Trophoblast cell (in vitro differentiated cells and primary cell): ENCODE results near the gene ITGB1BP2.

ENCODE experiments used
- DNase-seq, 2 donors: peaks; one replicate each; pipeline ENCODE4 v3.0.0-alpha.2; 2016
- H2AFZ ChIP-seq: 2 replicates; pipeline ENCODE4 v1.6.1; 2013; ENCODE audit warnings: low read length, moderate library complexity, mild to moderate bottlenecking; ENCODE audit not compliant: insufficient read depth, poor library complexity
- H2AK5ac ChIP-seq: 2 replicates; pipeline ENCODE4 v1.6.1; 2013; ENCODE audit warnings: mild to moderate bottlenecking, low read length
- H2BK120ac ChIP-seq: 2 replicates; pipeline ENCODE4 v1.6.1; 2013; ENCODE audit warnings: low read length, mild to moderate bottlenecking, moderate library complexity; ENCODE audit not compliant: insufficient read depth, poor library complexity
- H2BK12ac ChIP-seq: 2 replicates; pipeline ENCODE4 v1.6.1; 2013; ENCODE audit warnings: mild to moderate bottlenecking, low read length, moderate library complexity
- H2BK5ac ChIP-seq: 2 replicates; pipeline ENCODE4 v1.6.1; 2013; ENCODE audit warnings: low read length, low read depth, moderate library complexity, mild to moderate bottlenecking; ENCODE audit not compliant: poor library complexity
- H3K14ac ChIP-seq: 2 replicates; pipeline ENCODE4 v1.6.1; 2013; ENCODE audit warnings: mild to moderate bottlenecking, low read length
- H3K18ac ChIP-seq: 2 replicates; pipeline ENCODE4 v1.6.1; 2013; ENCODE audit warnings: mild to moderate bottlenecking, low read length
- H3K23ac ChIP-seq: 2 replicates; pipeline ENCODE4 v1.6.1; 2013; ENCODE audit warnings: low read length
- H3K27ac ChIP-seq: 2 replicates; pipeline ENCODE4 v1.5.1; 2013; ENCODE audit warnings: low read depth, mild to moderate bottlenecking, inconsistent platforms, low read length, moderate library complexity
- H3K27me3 ChIP-seq: 2 replicates; pipeline ENCODE4 v1.6.1; 2013; ENCODE audit warnings: inconsistent platforms, mild to moderate bottlenecking, low read length, moderate library complexity; ENCODE audit not compliant: insufficient read depth
- H3K36me3 ChIP-seq, 2 experiments: 1 replicate in 1 of 2; 2 replicates in 1 of 2; pipeline ENCODE4 v1.6.1; 2013; ENCODE audit warnings: low read length in 2 of 2, mild to moderate bottlenecking in 2 of 2, moderate library complexity in 1 of 2; ENCODE audit not compliant: insufficient read depth in 2 of 2, control insufficient read depth in 1 of 2
- H3K4ac ChIP-seq: 2 replicates; pipeline ENCODE4 v1.6.1; 2013; ENCODE audit warnings: low read depth, mild to moderate bottlenecking, low read length, moderate library complexity
- H3K4me1 ChIP-seq, 2 experiments: 1 replicate in 1 of 2; 2 replicates in 1 of 2; pipeline ENCODE4 v1.6.1; 2013; ENCODE audit warnings: low read length in 2 of 2, mild to moderate bottlenecking in 2 of 2, moderate library complexity in 1 of 2; ENCODE audit not compliant: insufficient read depth in 2 of 2, control insufficient read depth in 1 of 2
- H3K4me2 ChIP-seq: 2 replicates; pipeline ENCODE4 v1.6.1; 2013; ENCODE audit warnings: inconsistent platforms, mild to moderate bottlenecking, low read length, moderate library complexity
- H3K4me3 ChIP-seq: 2 replicates; pipeline ENCODE4 v1.5.1; 2013; ENCODE audit warnings: mild to moderate bottlenecking, low read depth, low read length, inconsistent platforms
- H3K79me1 ChIP-seq: one replicate; pipeline ENCODE4 v1.6.1; 2013; ENCODE audit warnings: low read length
- H3K79me2 ChIP-seq: 2 replicates; pipeline ENCODE4 v1.6.1; 2013; ENCODE audit warnings: low read length, mild to moderate bottlenecking; ENCODE audit not compliant: control insufficient read depth, insufficient read depth, poor library complexity
- H3K9ac ChIP-seq: 2 replicates; pipeline ENCODE4 v1.6.1; 2013; ENCODE audit warnings: mild to moderate bottlenecking, low read length
- H3K9me3 ChIP-seq: 2 replicates; pipeline ENCODE4 v1.6.1; 2013; ENCODE audit warnings: low read depth, mild to moderate bottlenecking, control low read depth, inconsistent platforms, low read length; ENCODE audit not compliant: insufficient read depth
- H4K12ac ChIP-seq: 2 replicates; pipeline ENCODE4 v1.6.1; 2013; ENCODE audit warnings: low read depth, mild to moderate bottlenecking, low read length, moderate library complexity
- H4K8ac ChIP-seq: 2 replicates; pipeline ENCODE4 v1.6.1; 2013; ENCODE audit warnings: low read depth, mild to moderate bottlenecking, low read length, moderate library complexity
- H4K91ac ChIP-seq: one replicate; pipeline ENCODE4 v1.6.1; 2013; ENCODE audit warnings: low read depth, mild to moderate bottlenecking, low read length, moderate library complexity
- WGBS: extraction: QIAGEN DNeasy Blood & Tissue Kit; methylation state at CpG from one replicate; pipeline ENCODE4 v1.1.7; 2013; ENCODE audit warnings: missing lambda C conversion rate; ENCODE audit not compliant: insufficient read length, insufficient coverage; ENCODE audit errors: extremely low coverage; 5-methylcytosine and 5-hydroxymethylcytosine counted together

ITGB1BP2 gene

GRCh38 chrX:71285929-71286328, 15.6 kb upstream of the ITGB1BP2 start:
- Histone ChIP-seq H3K18ac (no peak overlapping the region), H3K9ac (no peak overlapping the region), H2BK12ac (no peak overlapping the region), H3K23ac (no peak overlapping the region), H3K27me3 (no peaks in the 10 kb centered on the region), H3K4ac (no peak overlapping the region), H2AFZ (no peak overlapping the region), H3K14ac (no peak overlapping the region), H4K12ac (no peak overlapping the region), H3K79me2 (peaks cover 10% of the 10 kb centered on the region), H2BK120ac (no peak overlapping the region), H3K4me3 (no peak overlapping the region), H2BK5ac (no peak overlapping the region), H3K27ac (no peak overlapping the region), H3K4me1 (peaks cover 0 to 2% of the 10 kb centered on the region in 2 experiments), H3K79me1 (peaks cover 8% of the 10 kb centered on the region), H4K91ac (no peak overlapping the region), H3K9me3 (no peaks in the 10 kb centered on the region), H3K36me3 (peaks cover 9 to 14% of the 10 kb centered on the region in 2 experiments), H2AK5ac (no peak overlapping the region), H3K4me2 (no peak overlapping the region), H4K8ac (no peak overlapping the region)
- DNase-seq: no peak

DNA sequence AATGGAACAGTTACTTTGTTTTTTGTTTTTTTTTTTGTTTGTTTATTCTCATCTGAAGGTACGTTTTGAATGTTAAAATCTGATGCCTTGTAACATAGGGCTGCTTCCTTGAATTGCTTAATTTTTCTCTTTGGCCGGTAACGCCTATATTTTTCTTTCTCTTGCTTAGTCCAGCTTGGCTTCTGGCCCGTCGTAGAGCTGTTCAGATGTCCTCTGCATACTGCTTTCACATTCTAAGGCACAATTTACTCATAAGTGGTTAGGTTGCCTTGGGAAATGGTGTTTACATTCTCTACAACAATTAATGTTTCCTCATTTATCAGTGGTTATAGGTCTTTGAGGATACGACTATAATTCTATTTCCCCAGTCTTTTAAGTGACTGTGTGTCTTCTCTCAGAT, 10.2 kb upstream of the ITGB1BP2 start:
- Histone ChIP-seq H3K4me1 (peaks cover 0 to 2% of the 10 kb centered on the region in 2 experiments), H4K8ac (no peak overlapping the region)
- no CpG with 5 or more reads among the region's 6 CpGs for WGBS

GRCh38 chrX:71292669-71293365, 8.7 kb upstream of the ITGB1BP2 start:
- H2BK120ac ChIP-seq: no peak overlapping the region
- no peak overlapping the region for H3K27ac ChIP-seq
- no peaks in the 10 kb centered on the region for H3K4me1 ChIP-seq
- H3K18ac ChIP-seq: no peak overlapping the region
- H3K79me1 ChIP-seq: no peaks in the 10 kb centered on the region
- H4K91ac ChIP-seq: no peak overlapping the region
- no peaks in the 10 kb centered on the region for H3K27me3 ChIP-seq
- no peak for DNase-seq
- no peak overlapping the region for H3K9ac ChIP-seq
- no peaks in the 10 kb centered on the region for H3K9me3 ChIP-seq
- no peaks in the 10 kb centered on the region for H3K79me2 ChIP-seq
- H3K14ac ChIP-seq: no peak overlapping the region
- no peak overlapping the region for H3K23ac ChIP-seq
- WGBS: no CpG with 5 or more reads among the region's 7 CpGs
- no peak overlapping the region for H4K8ac ChIP-seq
- no peak overlapping the region for H3K4me2 ChIP-seq
- no peak overlapping the region for H2AK5ac ChIP-seq
- H3K4me3 ChIP-seq: no peak overlapping the region
- peaks cover 48 to 50% of the 10 kb centered on the region in 2 experiments for H3K36me3 ChIP-seq
- no peak overlapping the region for H3K4ac ChIP-seq
- H2BK12ac ChIP-seq: no peak overlapping the region
- no peak overlapping the region for H4K12ac ChIP-seq
- H2AFZ ChIP-seq: no peak overlapping the region
- no peak overlapping the region for H2BK5ac ChIP-seq

More for the DNA sequence above, 10.2 kb upstream of the ITGB1BP2 start:
- Histone ChIP-seq H2BK120ac (no peak overlapping the region), H3K9ac (no peak overlapping the region), H3K27ac (no peak overlapping the region), H3K4me3 (no peak overlapping the region), H3K36me3 (peaks cover 43% of the 10 kb centered on the region in 2 experiments), H3K79me2 (peaks cover 4% of the 10 kb centered on the region), H3K18ac (no peak overlapping the region), H3K9me3 (no peaks in the 10 kb centered on the region), H3K4me2 (no peak overlapping the region), H4K12ac (no peak overlapping the region), H3K27me3 (no peaks in the 10 kb centered on the region), H3K23ac (no peak overlapping the region), H2BK5ac (no peak overlapping the region), H3K14ac (no peak overlapping the region), H4K91ac (no peak overlapping the region), H2BK12ac (no peak overlapping the region), H2AK5ac (no peak overlapping the region), H3K79me1 (no peaks in the 10 kb centered on the region), H3K4ac (no peak overlapping the region), H2AFZ (no peak overlapping the region)
- DNase-seq: no peak

DNA sequence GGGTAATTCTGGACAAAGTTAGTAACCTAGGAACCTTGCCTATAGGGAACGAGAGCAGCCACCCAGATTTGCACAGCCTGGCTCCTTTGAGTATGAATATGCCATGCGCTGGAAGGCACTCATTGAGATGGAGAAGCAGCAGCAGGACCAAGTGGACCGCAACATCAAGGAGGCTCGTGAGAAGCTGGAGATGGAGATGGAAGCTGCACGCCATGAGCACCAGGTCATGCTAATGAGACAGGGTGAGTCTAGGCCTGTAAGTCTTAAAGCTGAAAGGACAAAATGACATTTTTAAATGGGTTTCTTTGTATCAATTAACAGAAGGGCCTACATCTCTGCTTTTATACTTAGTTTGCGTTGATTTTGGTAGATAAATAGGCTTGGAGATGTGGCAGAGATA, 4.7 kb upstream of the ITGB1BP2 start:
- Histone ChIP-seq H3K27me3 (no peaks in the 10 kb centered on the region), H3K79me1 (no peaks in the 10 kb centered on the region), H3K18ac (no peak overlapping the region), H3K14ac (no peak overlapping the region), H3K9ac (no peak overlapping the region), H2BK12ac (no peak overlapping the region), H2AFZ (no peak overlapping the region), H3K4ac (no peak overlapping the region), H3K23ac (no peak overlapping the region), H4K8ac (no peak overlapping the region), H3K4me2 (no peak overlapping the region), H3K4me1 (no peaks in the 10 kb centered on the region), H3K4me3 (no peak overlapping the region), H3K9me3 (no peaks in the 10 kb centered on the region), H2BK120ac (no peak overlapping the region), H3K36me3 (peaks cover 51 to 64% of the 10 kb centered on the region in 2 experiments), H3K79me2 (no peaks in the 10 kb centered on the region), H2BK5ac (no peak overlapping the region), H4K12ac (no peak overlapping the region), H4K91ac (no peak overlapping the region), H2AK5ac (no peak overlapping the region), H3K27ac (no peak overlapping the region)
- no CpG with 5 or more reads among the region's 6 CpGs for WGBS
- DNase-seq: no peak
